H1 (cell line): ENCODE results near the gene ZNF629. TPM values are rescaled to one million over a fixed set of nuclear protein-coding genes. Genes with fewer than 3 reads are reported as not detected.

ENCODE experiments used
- CTCF ChIA-PET: fragments of 300-600 bp; sonication (Branson Sonifier 250); formaldehyde crosslinking; loops from one replicate; lab custom pipeline; 2021; ENCODE audit not compliant: partially characterized antibody; lab: Charles Lee
- POLR2A ChIA-PET: fragments of 300-600 bp; sonication (Branson Sonifier 250); formaldehyde crosslinking; loops from one replicate; lab custom pipeline; 2021; ENCODE audit warnings: inconsistent platforms; ENCODE audit not compliant: partially characterized antibody; lab: Charles Lee
- DNase-seq, 2 experiments: peaks; one replicate each; pipeline versions ENCODE4 v3.0.0 to v3.0.0-alpha.2; 2010 to 2022; ENCODE audit warnings: low spot score in 2 of 2, low read depth in 1 of 2, mixed read lengths in 1 of 2
- FAIRE-seq: peaks from 2 replicates; lab custom pipeline; 2011; peaks lifted over from hg19 to GRCh38; lab: Jason Lieb, UNC
- H2AFZ ChIP-seq: 2 replicates; pipeline ENCODE4 v1.8.1; 2012; ENCODE audit warnings: low read length, inconsistent platforms
- H2AK5ac ChIP-seq: 2 replicates; pipeline ENCODE4 v1.6.1; 2013; ENCODE audit warnings: low read depth, low read length
- H2BK120ac ChIP-seq: replicated peaks from 2 replicates; pipeline ENCODE3; 2013; ENCODE audit warnings: low read depth, low read length, inconsistent platforms
- H2BK12ac ChIP-seq: 2 replicates; pipeline ENCODE4 v1.6.1; 2013; ENCODE audit warnings: low read depth, low read length
- H2BK15ac ChIP-seq: 2 replicates; pipeline ENCODE4 v1.6.1; 2013; ENCODE audit warnings: low read length
- H2BK20ac ChIP-seq: 2 replicates; pipeline ENCODE4 v1.6.1; 2013; ENCODE audit warnings: low read length
- H2BK5ac ChIP-seq: 2 replicates; pipeline ENCODE4 v1.6.1; 2013; ENCODE audit warnings: low read depth, low read length
- H3K14ac ChIP-seq: 2 replicates; pipeline ENCODE4 v1.6.1; 2013; ENCODE audit warnings: inconsistent platforms; ENCODE audit not compliant: insufficient read length
- H3K18ac ChIP-seq: 2 replicates; pipeline ENCODE4 v1.6.1; 2013; ENCODE audit warnings: low read length; ENCODE audit errors: extremely low read depth
- H3K23ac ChIP-seq: 2 replicates; pipeline ENCODE4 v1.6.1; 2013; ENCODE audit warnings: inconsistent platforms; ENCODE audit not compliant: insufficient read length
- H3K23me2 ChIP-seq: 2 replicates; pipeline ENCODE4 v1.6.1; 2013; ENCODE audit warnings: low read depth, low read length
- H3K27ac ChIP-seq: 2 replicates; pipeline ENCODE4 v1.6.1; 2011; ENCODE audit warnings: low read depth, low read length, inconsistent platforms
- H3K27me3 ChIP-seq, 4 experiments: replicated peaks in 1 of 4; 1 replicate in 1 of 4; 2 replicates in 3 of 4; pipeline versions ENCODE4 v1.6.1 to v1.8.1; 2011 to 2013; ENCODE audit warnings: low read length in 3 of 4, mild to moderate bottlenecking in 3 of 4, inconsistent platforms in 2 of 4, mixed read lengths in 2 of 4, moderate library complexity in 1 of 4; ENCODE audit not compliant: control insufficient read depth in 3 of 4, insufficient read depth in 3 of 4; ENCODE audit errors: extremely low read depth in 1 of 4
- H3K36me3 ChIP-seq, 4 experiments: 2 replicates each; pipeline versions ENCODE4 v1.6.1 to v1.8.1; 2011 to 2013; ENCODE audit warnings: mild to moderate bottlenecking in 4 of 4, low read length in 3 of 4, moderate library complexity in 2 of 4, control low read depth in 1 of 4, inconsistent platforms in 1 of 4; ENCODE audit not compliant: insufficient read depth in 4 of 4, control insufficient read depth in 2 of 4
- H3K4ac ChIP-seq: replicated peaks from 2 replicates; pipeline ENCODE3; 2013; ENCODE audit warnings: low read length, low read depth, mixed read lengths, inconsistent platforms; ENCODE audit not compliant: insufficient read length
- H3K4me1 ChIP-seq, 4 experiments: replicated peaks in 1 of 4; 1 replicate in 1 of 4; 2 replicates in 3 of 4; pipeline versions ENCODE4 v1.6.1 to v1.8.1; 2011 to 2013; ENCODE audit warnings: low read length in 3 of 4, inconsistent platforms in 2 of 4, mixed read lengths in 1 of 4; ENCODE audit not compliant: insufficient read depth in 4 of 4, control insufficient read depth in 3 of 4
- H3K4me2 ChIP-seq, 2 experiments: 2 replicates each; pipeline versions ENCODE4 v1.6.1 to v1.8.1; 2011 to 2013; ENCODE audit warnings: low read depth in 2 of 2, low read length in 2 of 2, control low read depth in 1 of 2, inconsistent platforms in 1 of 2, mild to moderate bottlenecking in 1 of 2; ENCODE audit not compliant: insufficient read depth in 1 of 2
- H3K4me3 ChIP-seq, 4 experiments: fragments of 200-600, 300-600 bp in 1 of 4; sonication (generic), shearing (Covaris generic), sonication (Bioruptor Twin) in 1 of 4; 2 replicates each; pipeline versions ENCODE4 v1.5.1 to v1.8.1; 2011 to 2016; ENCODE audit warnings: low read length in 4 of 4, low read depth in 3 of 4, control low read depth in 2 of 4, inconsistent platforms in 2 of 4, mild to moderate bottlenecking in 2 of 4, mixed read lengths in 1 of 4, moderate library complexity in 1 of 4; ENCODE audit not compliant: insufficient read depth in 2 of 4; ENCODE audit errors: extremely low read depth in 1 of 4
- H3K56ac ChIP-seq: replicated peaks from 2 replicates; pipeline ENCODE3; 2013; ENCODE audit warnings: low read depth, mild to moderate bottlenecking, mixed read lengths, low read length, inconsistent platforms; ENCODE audit not compliant: insufficient read length
- H3K79me1 ChIP-seq: 2 replicates; pipeline ENCODE4 v1.6.1; 2013; ENCODE audit warnings: low read depth, low read length, control low read depth
- H3K79me2 ChIP-seq, 2 experiments: 2 replicates each; pipeline versions ENCODE4 v1.6.1 to v1.8.1; 2012 to 2013; ENCODE audit warnings: low read length in 2 of 2, mild to moderate bottlenecking in 2 of 2, inconsistent platforms in 1 of 2; ENCODE audit not compliant: insufficient read depth in 2 of 2, control insufficient read depth in 1 of 2
- H3K9ac ChIP-seq, 4 experiments: replicated peaks in 1 of 4; 1 replicate in 1 of 4; 2 replicates in 3 of 4; pipeline versions ENCODE4 v1.6.1 to v1.8.1; 2011 to 2013; ENCODE audit warnings: low read depth in 3 of 4, low read length in 3 of 4, control low read depth in 2 of 4, mild to moderate bottlenecking in 2 of 4, moderate library complexity in 2 of 4, inconsistent platforms in 1 of 4; ENCODE audit errors: extremely low read depth in 1 of 4
- H3K9me3 ChIP-seq, 2 experiments: 2 replicates each; pipeline versions ENCODE4 v1.6.1 to v1.8.1; 2012 to 2013; ENCODE audit warnings: mild to moderate bottlenecking in 2 of 2, moderate library complexity in 2 of 2, control low read depth in 1 of 2, inconsistent platforms in 1 of 2, low read depth in 1 of 2, low read length in 1 of 2, mixed read lengths in 1 of 2; ENCODE audit not compliant: insufficient read depth in 2 of 2
- H4K20me1 ChIP-seq, 2 experiments: replicated peaks in 1 of 2; 2 replicates each; pipeline versions ENCODE3 to v1.8.1; 2011 to 2013; ENCODE audit warnings: inconsistent platforms in 2 of 2, low read length in 2 of 2, mild to moderate bottlenecking in 1 of 2; ENCODE audit not compliant: insufficient read depth in 2 of 2, control insufficient read depth in 1 of 2
- H4K5ac ChIP-seq: 2 replicates; pipeline ENCODE4 v1.6.1; 2013; ENCODE audit warnings: low read length, low read depth, mixed read lengths, inconsistent platforms; ENCODE audit not compliant: insufficient read length
- H4K8ac ChIP-seq: 2 replicates; pipeline ENCODE4 v1.8.0; 2013; ENCODE audit warnings: mild to moderate bottlenecking, moderate library complexity, low read length, inconsistent platforms; ENCODE audit not compliant: insufficient read depth; ENCODE audit errors: extremely low read depth
- H4K91ac ChIP-seq: replicated peaks from 2 replicates; pipeline ENCODE3; 2013; ENCODE audit warnings: low read length, mixed read lengths, inconsistent platforms; ENCODE audit not compliant: insufficient read length
- BCL11A ChIP-seq, 2 experiments: IDR thresholded peaks; one replicate each; pipeline ENCODE4 v1.6.1; 2011; ENCODE audit warnings: low read depth in 2 of 2, low read length in 2 of 2, mild to moderate bottlenecking in 2 of 2
- CHD2 ChIP-seq: IDR thresholded peaks from 2 replicates; pipeline ENCODE4 v1.6.1; 2012; ENCODE audit warnings: low read length, improper control_type of control experiment
- EGR1 ChIP-seq: IDR thresholded peaks from 2 replicates; pipeline ENCODE4 v1.6.1; 2011; ENCODE audit warnings: low read depth, low read length, borderline replicate concordance
- HDAC6 ChIP-seq: IDR thresholded peaks from one replicate; pipeline ENCODE4 v1.7.1; 2012; ENCODE audit warnings: low read depth, mild to moderate bottlenecking, inconsistent platforms, low read length, moderate library complexity
- KDM1A ChIP-seq: fragments of 200-600, 300-600 bp; sonication (generic); IDR thresholded peaks from 2 replicates; pipeline ENCODE4 v1.7.1; 2016; ENCODE audit warnings: mild to moderate bottlenecking, low read length, borderline replicate concordance
- KDM5A ChIP-seq: fragments of 200-600 bp; IDR thresholded peaks from 2 replicates; pipeline ENCODE4 v1.7.1; 2012; ENCODE audit warnings: mild to moderate bottlenecking, low read length, inconsistent platforms, mixed read lengths
- SIN3A ChIP-seq, 2 experiments: IDR thresholded peaks in 1 of 2; conservative IDR thresholded peaks in 1 of 2; 2 replicates each; pipeline ENCODE4 v1.6.1; 2011 to 2012; ENCODE audit warnings: low read length in 2 of 2, improper control_type of control experiment in 1 of 2, low read depth in 1 of 2, mild to moderate bottlenecking in 1 of 2
- TCF12 ChIP-seq: IDR thresholded peaks from 2 replicates; pipeline ENCODE4 v1.6.1; 2011; ENCODE audit warnings: low read depth, mild to moderate bottlenecking, low read length
- TEAD4 ChIP-seq: IDR thresholded peaks from 2 replicates; pipeline ENCODE4 v1.6.1; 2012; ENCODE audit warnings: low read depth, low read length, inconsistent platforms, mixed read lengths
- ZNF274 ChIP-seq: IDR thresholded peaks from 2 replicates; pipeline ENCODE4 v1.7.0; 2012; ENCODE audit warnings: low read length, borderline replicate concordance; ENCODE audit errors: extremely low read depth
- WGBS, 2 experiments: shearing (Covaris generic) in 1 of 2; methylation state at CpG; one replicate each; pipeline versions ENCODE4 v1.1.6 to v1.1.7; 2013 to 2015; ENCODE audit warnings: low lambda C conversion rate in 2 of 2, mixed read lengths in 2 of 2, inconsistent platforms in 1 of 2, low coverage in 1 of 2, missing lambda C conversion rate in 1 of 2; ENCODE audit not compliant: insufficient replicate concordance in 2 of 2, insufficient coverage in 1 of 2, insufficient read length in 1 of 2; ENCODE audit errors: extremely low coverage in 1 of 2, missing lambda C conversion rate in 1 of 2; 5-methylcytosine and 5-hydroxymethylcytosine counted together
- polyA plus RNA-seq, 7 experiments: library from polyadenylated mRNA; depleted of rRNA in 3 of 7; stranded (reverse) in 5 of 7; unstranded in 2 of 7; fragments of >200 nt in 5 of 7; fragments of 200-250 nt in 2 of 7; gene quantifications; 1 replicate in 5 of 7; 2 replicates in 1 of 7; 4 replicates in 1 of 7; pipeline versions ENCODE4 v1.2.1 to v1.2.3, GENCODE V29; 2011 to 2013; ENCODE audit warnings: missing spikeins in 2 of 7, mixed read lengths in 2 of 7
- total RNA-seq: library from RNA; stranded (reverse); fragmentation: NEBNext Ultra II Directional; extraction: Animal tissue kit (Norgen Biotek cat#: 25700); gene quantifications from 2 replicates; pipeline ENCODE4 v1.2.1, GENCODE V29; 2021

The ZNF629 gene
- total and polyA plus RNA-seq, 2 of the 8 experiments (the other 6 are each of a cell fraction or from before 2014, with no cell fraction given) = 11.0 to 19.5 TPM

DNA sequence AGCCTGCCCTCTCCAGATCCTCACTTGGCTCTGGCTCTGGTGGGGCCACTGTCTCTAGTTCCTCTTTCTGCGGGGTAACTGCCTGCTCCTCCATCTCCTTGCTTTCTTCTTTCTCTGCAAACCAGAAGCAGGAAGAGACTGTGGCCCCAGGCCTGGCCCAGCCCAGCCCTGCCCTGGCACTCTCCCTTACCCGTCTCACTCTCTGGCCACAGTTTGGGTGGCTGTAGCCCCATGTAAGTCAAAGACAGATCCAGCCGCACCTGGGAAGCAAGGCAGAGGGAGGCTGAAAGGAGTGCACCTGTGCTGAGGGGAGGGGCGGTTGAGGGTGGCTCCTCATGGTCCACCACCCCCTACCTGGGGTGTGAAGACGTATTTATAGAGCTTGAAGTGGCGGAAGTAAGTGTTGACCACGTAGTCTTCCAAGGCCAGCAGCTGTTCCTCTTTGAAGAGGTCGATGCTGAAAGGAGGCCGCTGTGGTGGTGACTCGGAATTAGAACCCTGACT is 28.0 kb downstream of the ZNF629 start:
- H3K4me3 ChIP-seq = no peak overlapping the region
- DNase-seq (no peak), FAIRE-seq (no peak)
- WGBS, 2 experiments = 91% methylated on average over 10 of the region's 10 CpGs; no CpG with 5 or more reads in 1 of the 2 experiments
- TF ChIP-seq EGR1 (no peak), HDAC6 (no peak), SIN3A (conservative IDR thresholded peaks at IDR 0.05 in 1 of 2, IDR thresholded peaks at IDR 0.05 in 1 of 2; ENCODE audit: low read depth in 1 of 2, low read length in 2 of 2) (no peak), TEAD4 (no peak), KDM5A (no peak), ZNF274 (no peak), TCF12 (no peak), BCL11A (IDR thresholded peaks at IDR 0.05; ENCODE audit: low read depth in 2 of 2, low read length in 2 of 2) (no peak), KDM1A (no peak), CHD2 (no peak)
- peaks cover 5 to 10% of the 10 kb centered on the region in 2 experiments for H4K20me1 ChIP-seq
- H3K23me2 ChIP-seq = peaks cover 14% of the 10 kb centered on the region
- no peak overlapping the region for H2BK5ac ChIP-seq
- no peak overlapping the region for H2BK12ac ChIP-seq
- H3K36me3 ChIP-seq = peaks cover 0 to 25% (median 12%) of the 10 kb centered on the region in 4 experiments; a peak in 6 of 8 replicates
- H3K56ac ChIP-seq = no peak overlapping the region
- H3K79me2 ChIP-seq = peaks cover 4 to 17% of the 10 kb centered on the region in 2 experiments; a peak in 2 of 4 replicates
- H2AFZ ChIP-seq = no peak overlapping the region
- H2BK20ac ChIP-seq = no peak overlapping the region
- H4K91ac ChIP-seq = no peak overlapping the region
- no peak overlapping the region for H3K9ac ChIP-seq
- H3K23ac ChIP-seq = no peak overlapping the region
- H3K4me1 ChIP-seq = peaks cover 0 to 11% (median 2%) of the 10 kb centered on the region in 4 experiments; a peak in 4 of 7 replicates
- no peak overlapping the region for H3K4ac ChIP-seq
- H3K4me2 ChIP-seq = no peak overlapping the region
- no peaks in the 10 kb centered on the region; a peak in 1 of 7 replicates for H3K27me3 ChIP-seq
- no peak overlapping the region for H2BK15ac ChIP-seq
- POLR2A ChIA-PET = interaction anchor here (0.6 to 9.0 kb wide), 6 partner anchors 9 to 74 kb away, joined by 3 to 92 read pairs (median 14); partner anchors contain the start of gene PHKG2
- H3K18ac ChIP-seq = no peak overlapping the region
- H4K8ac ChIP-seq = no peak overlapping the region
- H3K79me1 ChIP-seq = peaks cover 3% of the 10 kb centered on the region; the same call in 1 of the 2 replicates
- H2AK5ac ChIP-seq = no peak overlapping the region
- H3K27ac ChIP-seq = no peak overlapping the region
- no peak overlapping the region for H3K14ac ChIP-seq
- no peak overlapping the region for H4K5ac ChIP-seq
- H3K9me3 ChIP-seq = no peaks in the 10 kb centered on the region
- no peak overlapping the region for H2BK120ac ChIP-seq
- CTCF ChIA-PET = interaction anchor here (0.6 to 1.8 kb wide), 3 partner anchors 18 to 1815 kb away, joined by 3 to 5 read pairs (median 3); no protein-coding TSS in a partner anchor
